HG02981 (cell line): ENCODE results near the gene NELL2.

Experiments used
- ATAC-seq: cut with Tn5 transposase; IDR thresholded peaks from one replicate; pipeline ENCODE4 v1.9.1; 2021; ENCODE audit warnings: mild to moderate bottlenecking, moderate library complexity; ENCODE audit not compliant: unreplicated experiment

NELL2 gene

GRCh38 chr12:44627387-44628166, 248.5 kb downstream of the NELL2 start:
- no peak for ATAC-seq

GRCh38 chr12:44626883-44627282, 249.2 kb downstream of the NELL2 start:
- no peak for ATAC-seq

GRCh38 chr12:44618946-44619345, 257.2 kb downstream of the NELL2 start:
- no peak for ATAC-seq

GRCh38 chr12:44616402-44616801, 259.7 kb downstream of the NELL2 start:
- no peak for ATAC-seq

GRCh38 chr12:44611538-44611937, 264.6 kb downstream of the NELL2 start:
- ATAC-seq, result no peak

- ATAC-seq, result no peak
Observed at GRCh38 chr12:44603701-44604100, 272.4 kb downstream of the NELL2 start.

- ATAC-seq, result no peak
Observed at GRCh38 chr12:44592626-44593025, 283.5 kb downstream of the NELL2 start.

DNA sequence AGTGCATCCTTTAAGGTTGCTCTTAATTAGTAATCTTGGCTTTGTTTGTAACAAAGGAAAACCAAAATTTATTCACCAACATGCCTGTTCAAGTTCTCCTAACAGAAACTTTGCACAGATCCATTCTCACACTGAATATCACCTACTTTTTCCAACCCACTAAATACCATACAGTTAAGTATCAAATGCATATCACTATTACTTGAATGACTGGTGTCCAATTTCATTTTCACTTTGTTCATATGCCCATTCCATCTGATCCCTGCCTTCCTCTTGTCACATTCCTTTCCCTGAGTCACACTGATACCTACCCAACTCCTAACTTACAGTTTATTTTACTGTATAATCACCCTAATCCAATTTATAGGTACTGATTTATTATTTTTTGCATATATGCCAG, 286.4 kb downstream of the NELL2 start:
- ATAC-seq, result no peak

GRCh38 chr12:44588651-44589050, 287.5 kb downstream of the NELL2 start:
- no peak for ATAC-seq

GRCh38 chr12:44584625-44585024, 291.5 kb downstream of the NELL2 start:
- ATAC-seq, result no peak

- ATAC-seq, result no peak
Observed at GRCh38 chr12:44582521-44582920, 293.6 kb downstream of the NELL2 start.

DNA sequence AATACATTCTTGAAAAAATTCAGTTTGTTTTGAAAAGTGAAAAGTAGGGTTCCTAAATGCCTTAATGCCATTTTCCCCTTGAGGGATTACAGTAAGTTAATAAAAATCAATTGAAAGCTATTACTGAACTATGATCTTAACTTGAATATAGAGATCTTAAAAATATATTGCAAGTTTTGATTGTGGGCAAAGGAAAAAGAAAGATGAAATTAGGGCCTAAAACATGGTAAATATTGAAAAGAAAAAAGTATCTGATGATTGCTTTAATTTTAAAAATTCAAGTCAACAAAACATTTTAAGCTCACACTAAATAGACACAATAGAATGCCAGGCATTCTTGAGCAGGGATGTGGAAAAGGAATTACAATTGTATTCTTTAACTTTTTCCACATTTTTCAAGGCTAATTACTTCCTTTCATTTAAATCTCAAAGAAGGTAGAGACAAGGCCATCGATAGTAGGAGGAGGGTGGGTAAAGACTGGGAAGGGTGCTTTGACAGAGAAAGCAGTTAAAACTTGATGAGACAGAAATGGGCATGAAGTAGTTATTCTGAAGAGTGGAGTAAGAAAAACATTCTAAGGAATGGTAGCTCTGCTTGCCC, 294.4 kb downstream of the NELL2 start:
- no peak for ATAC-seq

- no peak for ATAC-seq
Observed at GRCh38 chr12:44574586-44574985, 301.5 kb downstream of the NELL2 start.

GRCh38 chr12:44573723-44574122, 302.4 kb downstream of the NELL2 start:
- ATAC-seq, result no peak

- ATAC-seq, result no peak
Observed at GRCh38 chr12:44571006-44571550, 305.0 kb downstream of the NELL2 start.

GRCh38 chr12:44570036-44570583, 306.0 kb downstream of the NELL2 start:
- ATAC-seq, result no peak

DNA sequence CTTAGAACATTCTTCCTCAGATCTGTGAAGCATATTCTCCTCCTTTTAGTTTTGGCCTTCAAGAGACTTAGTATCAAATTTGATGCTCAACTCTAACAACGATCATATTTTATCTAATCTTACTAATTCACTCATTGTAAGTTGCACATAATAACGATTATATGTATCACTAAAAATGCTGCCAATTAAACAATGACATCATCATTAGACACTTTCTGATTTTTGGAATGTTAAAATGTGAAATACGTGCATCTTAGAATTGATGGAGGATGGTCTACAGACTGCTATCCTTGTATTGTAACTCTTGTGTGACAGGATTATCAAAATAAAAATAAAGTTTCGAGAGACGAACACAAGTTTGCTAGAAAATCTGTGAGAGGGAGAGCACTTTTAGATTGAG, 311.0 kb downstream of the NELL2 start:
- ATAC-seq, result no peak

GRCh38 chr12:44563486-44563885, 312.6 kb downstream of the NELL2 start:
- ATAC-seq, result no peak

DNA sequence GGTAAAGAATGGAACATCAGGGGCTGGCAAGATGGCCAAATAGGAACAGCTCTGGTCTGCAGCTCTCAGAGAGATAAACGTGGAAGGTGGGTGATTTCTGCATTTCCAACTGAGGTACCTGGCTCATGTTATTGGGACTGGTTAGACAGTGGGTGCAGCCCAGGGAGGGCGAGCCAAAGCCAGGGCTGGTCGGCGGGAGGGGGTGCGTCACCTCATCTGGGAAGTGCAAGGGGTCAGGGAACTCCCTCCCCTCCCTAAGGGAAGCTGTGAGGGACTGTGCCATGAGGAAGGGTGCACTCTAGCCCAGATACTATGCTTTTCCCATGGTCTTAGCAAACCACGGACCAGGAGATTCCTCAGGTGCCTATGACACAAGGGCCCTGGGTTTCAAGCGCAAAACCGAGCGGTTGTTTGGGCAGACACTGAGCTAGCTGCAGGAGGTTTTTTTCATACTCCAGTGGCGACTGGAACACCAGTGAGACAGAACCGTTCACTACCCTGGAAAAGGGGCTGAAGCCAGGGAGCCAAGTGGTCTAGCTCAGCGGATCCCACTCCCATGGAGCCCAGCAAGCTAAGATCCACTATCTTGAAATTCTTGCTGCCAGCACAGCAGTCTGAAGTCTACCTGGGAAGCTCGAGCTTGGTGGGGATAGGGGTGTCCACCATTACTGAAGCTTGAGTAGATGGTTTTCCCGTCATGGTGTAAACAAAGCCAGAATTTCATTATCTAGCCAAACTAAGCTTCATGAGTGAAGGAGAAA, 317.6 kb downstream of the NELL2 start:
- no peak for ATAC-seq

DNA sequence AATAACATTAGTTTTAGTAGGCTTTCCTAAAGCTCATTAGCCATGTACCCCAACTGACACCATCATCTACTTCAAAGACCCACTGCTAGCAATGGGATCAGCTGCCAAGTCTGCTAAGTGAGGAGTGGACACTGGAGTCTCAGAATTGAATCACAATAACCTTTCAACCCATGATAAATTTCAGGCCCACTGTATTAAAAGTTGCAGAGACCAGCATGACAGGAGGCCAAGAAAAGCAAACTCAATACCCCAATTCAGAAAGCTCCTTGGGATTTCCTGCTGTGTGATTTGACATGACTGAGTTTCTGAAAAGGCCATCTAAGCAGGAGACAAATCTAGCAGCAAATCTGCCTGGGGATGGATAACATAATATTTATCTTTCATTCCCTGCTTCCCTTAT, 320.7 kb downstream of the NELL2 start:
- no peak for ATAC-seq

- no peak for ATAC-seq
Observed at GRCh38 chr12:44551631-44552030, 324.5 kb downstream of the NELL2 start.
